ENCODE measurements around the gene IMPACT.

DNA sequence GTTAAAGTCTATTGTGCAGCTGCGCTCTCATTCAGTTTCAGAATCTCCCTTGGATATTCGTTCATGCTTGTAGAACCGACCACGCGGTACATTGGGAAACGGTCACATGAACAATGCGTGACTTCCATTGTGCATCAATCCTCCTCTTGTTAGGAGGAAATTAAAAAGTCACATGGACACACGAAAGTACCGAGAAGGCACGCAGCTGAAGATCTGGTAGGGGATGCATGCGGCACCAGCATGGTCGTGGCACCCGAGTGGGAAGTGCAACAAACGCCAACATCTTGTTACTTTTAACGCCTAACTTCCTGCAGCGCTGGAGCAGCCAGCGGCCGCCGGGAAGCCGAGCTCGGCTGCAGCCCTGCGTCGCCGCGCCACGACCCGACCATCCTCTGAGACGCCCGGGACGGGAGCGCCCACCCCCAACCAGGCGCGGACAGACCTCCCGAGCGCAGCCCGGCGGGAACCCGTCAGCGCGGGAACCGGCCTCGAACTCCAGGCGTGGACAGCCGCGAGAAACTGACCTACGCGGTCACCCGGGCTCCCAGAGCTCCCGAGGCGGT lies 29.3 kb upstream of the IMPACT start:
- TF ChIP-seq ZNF274 (IDR thresholded peaks at IDR 0.05; ENCODE audit: low read depth, low read length) (no peak), YY1 (IDR thresholded peaks at IDR 0.05; ENCODE audit: insufficient read depth, insufficient read length) (no peak), SUZ12 (IDR thresholded peaks at IDR 0.05; ENCODE audit: extremely low read depth, insufficient read depth, insufficient read length) (no peak)
